Endometrium (tissue), 2 donors: ENCODE results near the gene CYTH1.

Source experiments
- FAIRE-seq: peaks from 2 replicates; lab custom pipeline; 2012; peaks lifted over from hg19 to GRCh38; lab: Jason Lieb, UNC
- donor health status: control.
- donor health status: control.

CYTH1 gene

DNA sequence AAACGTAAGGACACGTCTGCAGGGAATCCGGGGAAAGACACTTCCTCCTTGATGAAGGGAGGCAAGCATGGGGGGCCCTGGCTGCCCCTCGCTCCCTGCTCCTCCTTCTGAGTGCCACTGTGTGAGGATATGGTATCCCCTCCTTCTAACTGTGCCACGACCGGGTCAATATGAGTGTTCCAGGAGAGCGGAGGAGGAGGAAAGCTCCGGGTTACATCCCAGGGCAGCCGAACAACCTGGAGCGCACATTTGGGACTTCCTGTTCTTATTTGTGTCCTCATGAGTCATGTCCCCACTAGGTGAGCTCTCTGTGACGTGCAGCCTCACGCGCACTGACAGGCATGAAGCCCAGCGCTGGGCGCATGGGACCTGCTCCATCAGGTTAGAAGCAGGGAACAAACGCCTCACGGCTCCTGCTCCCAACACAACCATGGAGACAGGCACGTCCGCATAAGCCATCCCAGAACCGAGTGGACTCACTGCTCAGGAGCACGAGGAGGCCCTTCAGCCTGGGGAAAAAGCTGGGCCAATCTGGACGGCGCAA is 112.0 kb downstream of the CYTH1 start:
- no peak for FAIRE-seq

- no peak for FAIRE-seq
These were observed 112.7 kb downstream of the CYTH1 start for GRCh38 chr17:78669256-78669974.

DNA sequence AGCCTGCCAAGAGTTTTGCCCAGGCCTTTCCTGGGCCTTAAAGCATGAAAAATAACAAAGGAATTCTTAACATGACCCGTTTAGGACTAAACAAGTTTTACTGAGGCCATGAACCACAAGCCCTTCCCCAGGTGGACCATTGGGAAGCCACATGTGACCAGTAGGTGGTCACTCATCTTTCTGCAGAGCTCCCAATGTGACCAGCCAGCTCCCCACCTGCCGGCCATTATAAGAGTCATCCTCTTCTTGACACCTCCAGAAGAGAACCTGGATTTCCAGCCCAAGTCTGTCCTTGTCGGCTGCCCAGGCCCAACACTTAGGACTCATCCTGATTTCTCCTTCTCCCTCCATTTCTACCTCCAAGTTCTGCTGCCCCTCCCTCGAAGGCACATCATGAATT is 113.2 kb downstream of the CYTH1 start:
- FAIRE-seq, result no peak

DNA sequence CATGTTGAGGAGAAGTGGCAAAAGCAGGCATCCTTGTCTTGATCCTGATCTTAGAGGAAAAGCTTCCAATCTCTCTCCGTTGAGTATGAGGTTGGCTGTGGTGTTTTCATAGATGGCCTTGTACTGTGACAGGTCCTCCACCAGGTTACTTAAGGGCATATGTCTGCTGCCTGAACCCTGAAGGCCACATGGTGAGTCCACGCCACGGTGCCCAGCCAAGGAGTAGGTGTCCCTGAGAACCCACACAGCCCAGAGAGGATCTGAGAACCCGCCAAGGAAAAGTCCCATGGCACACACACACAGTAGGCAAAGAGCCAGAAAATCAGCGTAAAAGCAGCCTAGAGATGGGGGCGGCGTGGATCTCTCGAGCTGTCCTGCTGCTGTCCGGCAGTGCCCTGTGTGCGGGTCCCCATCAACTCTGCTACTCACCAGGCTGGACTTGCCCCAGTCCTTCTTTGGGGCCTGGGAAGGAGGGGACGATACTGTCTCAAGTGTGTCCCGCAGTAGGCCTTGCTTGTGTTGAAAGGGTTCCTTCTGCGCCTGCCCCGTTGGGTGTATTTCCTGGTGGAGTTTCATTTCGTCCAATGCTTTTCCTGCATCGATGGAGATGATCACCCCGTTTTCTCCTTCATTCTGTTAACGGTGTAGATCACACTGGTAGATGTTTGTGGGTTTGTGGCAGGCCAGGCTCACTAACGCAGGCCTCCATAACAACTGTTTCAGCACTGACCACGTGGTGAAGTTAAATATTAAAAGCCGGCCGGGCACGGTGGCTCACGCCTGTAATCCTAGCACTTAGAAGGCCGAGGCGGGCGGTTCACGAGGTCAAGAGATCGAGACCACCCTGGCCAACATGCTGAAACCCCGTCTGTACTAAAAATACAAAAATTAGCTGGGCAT is 114.1 kb downstream of the CYTH1 start:
- no peak for FAIRE-seq

- FAIRE-seq, result no peak
These were observed 115.0 kb downstream of the CYTH1 start for GRCh38 chr17:78667091-78667490.

GRCh38 chr17:78665952-78666920 is 115.8 kb downstream of the CYTH1 start:
- FAIRE-seq, result no peak

GRCh38 chr17:78665387-78665951 is 116.6 kb downstream of the CYTH1 start:
- no peak for FAIRE-seq

DNA sequence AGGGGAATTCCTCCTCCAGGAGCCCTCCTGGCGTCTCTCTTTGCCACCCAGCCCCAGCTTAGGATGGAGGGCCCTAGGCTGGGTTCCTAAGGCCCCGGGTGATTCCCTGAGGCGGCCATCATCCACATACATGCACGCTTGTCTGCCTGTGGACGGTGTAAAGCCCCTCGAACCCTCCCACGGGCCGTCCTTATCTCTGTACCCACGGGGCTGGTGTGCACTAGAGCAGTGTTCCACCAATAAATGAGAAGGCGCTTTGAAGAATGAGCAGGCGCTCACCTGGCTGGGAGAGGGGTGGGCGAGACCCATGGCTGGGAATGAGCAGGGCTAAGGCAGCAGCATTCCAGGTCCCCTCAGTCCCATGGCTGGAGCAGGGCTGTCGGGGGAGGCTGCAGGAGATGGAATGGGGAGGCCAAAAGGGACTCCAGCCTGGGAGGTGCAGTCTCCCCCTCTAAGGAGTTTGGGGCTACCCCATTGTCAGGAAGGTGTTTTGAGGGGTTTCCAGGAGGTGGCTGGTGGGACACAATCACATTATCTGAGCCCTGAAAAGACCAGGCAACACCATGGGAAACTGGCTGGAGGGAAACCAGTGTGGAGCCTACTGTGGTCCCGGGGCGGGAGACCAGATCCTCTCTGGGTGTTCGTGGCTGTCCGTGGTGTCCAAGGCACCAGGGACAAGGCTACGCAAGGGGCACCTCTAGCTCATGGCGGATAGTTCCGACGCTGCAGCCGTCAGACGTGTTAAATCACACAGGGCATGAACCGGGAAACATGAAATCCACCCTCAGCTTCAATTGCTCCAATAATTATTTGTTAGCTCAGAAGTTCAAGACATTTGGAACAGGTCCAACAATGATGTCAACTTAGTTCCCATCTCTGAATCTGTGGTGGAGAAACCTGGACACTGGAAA is 117.3 kb downstream of the CYTH1 start:
- no peak for FAIRE-seq

DNA sequence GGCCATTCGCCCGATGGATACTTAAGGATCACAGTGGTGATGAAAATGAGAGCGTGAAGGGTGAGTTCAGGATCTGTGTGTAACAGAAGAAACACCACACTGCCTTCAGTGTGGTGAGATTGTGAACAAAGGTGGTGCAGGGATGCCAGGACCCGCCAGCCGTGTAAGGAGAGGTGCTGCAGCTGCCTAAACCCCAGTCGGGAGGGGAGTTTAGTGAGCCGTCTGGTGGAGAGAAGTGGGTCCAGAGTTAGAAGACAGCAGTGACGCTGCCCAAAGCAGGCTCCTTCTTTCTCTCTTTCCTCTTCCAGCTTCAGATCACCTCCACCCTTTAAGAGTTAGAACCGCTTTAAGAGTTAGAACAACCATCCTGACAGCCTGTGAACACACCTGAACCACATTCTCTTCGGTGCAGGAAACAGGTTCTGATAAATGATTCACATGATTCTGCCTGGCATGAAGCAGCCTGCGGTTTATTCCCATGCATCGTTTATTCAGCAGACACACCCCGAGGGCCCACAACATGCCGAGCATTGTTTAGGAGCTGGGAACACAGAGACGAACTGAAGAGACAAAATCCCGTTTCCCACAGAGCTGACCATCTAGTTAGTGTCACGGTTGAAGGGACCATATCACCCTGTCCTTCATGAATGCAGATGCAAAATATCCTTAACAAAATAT is 120.8 kb downstream of the CYTH1 start:
- no peak for FAIRE-seq

DNA sequence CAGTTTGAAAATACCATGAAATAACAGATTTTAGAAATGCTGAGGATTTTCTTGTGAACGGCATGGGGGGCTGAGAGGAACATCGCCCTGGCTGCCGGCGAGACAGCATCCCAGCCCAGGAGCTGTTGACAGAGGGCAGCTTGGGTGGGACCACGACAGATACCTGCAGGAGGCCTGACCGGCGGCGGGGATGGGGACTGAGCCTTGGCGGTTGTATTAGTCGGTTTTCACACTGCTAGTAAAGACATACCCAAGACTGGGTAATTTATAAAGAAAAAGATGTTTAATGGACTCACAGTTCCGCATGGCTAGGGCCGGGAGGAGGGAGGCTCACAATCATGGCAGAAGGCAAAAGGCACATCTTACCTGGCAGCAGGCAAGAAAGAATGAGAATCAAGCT is 122.5 kb downstream of the CYTH1 start:
- no peak for FAIRE-seq

GRCh38 chr17:78658281-78658785 is 123.7 kb downstream of the CYTH1 start:
- no peak for FAIRE-seq

DNA sequence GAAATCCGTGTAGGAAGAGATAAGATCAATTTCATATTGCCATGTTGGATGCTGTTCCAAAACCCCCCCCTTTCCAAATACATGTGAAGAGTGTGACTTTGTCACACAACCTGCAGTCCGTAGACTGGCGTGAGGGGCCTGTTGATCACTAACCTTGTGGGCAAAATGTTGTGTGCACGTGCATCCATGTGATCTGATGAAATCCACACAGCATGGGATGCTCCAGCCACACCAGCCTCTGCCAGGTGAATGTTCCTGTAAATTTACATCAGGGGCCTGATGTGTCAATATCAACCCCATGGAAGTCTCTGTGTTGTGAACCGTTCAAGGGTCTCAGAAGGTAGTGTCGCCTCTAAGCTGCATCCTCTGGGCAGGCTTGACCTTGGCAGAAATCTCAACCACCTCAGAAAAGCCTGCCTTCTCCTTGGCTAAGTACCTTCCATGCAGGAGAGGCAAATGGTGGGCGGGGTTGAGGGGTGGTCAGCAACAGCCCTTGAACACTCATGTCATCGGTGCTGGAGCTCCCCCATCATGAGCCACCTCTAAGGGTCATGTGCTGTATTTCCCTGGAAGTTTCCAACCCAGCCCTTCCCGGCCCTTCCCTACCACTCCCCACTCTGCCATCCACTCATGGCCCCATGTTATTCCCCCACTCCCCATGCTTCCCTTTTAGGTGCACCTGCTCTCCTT is 126.7 kb downstream of the CYTH1 start:
- no peak for FAIRE-seq

GRCh38 chr17:78654325-78654724 is 127.7 kb downstream of the CYTH1 start:
- no peak for FAIRE-seq

- FAIRE-seq, result no peak
These were observed 128.7 kb downstream of the CYTH1 start for GRCh38 chr17:78653382-78653781.

GRCh38 chr17:78652913-78653312 is 129.2 kb downstream of the CYTH1 start:
- FAIRE-seq, result no peak

- FAIRE-seq, result no peak
These were observed 130.0 kb downstream of the CYTH1 start for GRCh38 chr17:78652024-78652423.

GRCh38 chr17:78651554-78651953 is 130.5 kb downstream of the CYTH1 start:
- no peak for FAIRE-seq

GRCh38 chr17:78650093-78650715 is 131.9 kb downstream of the CYTH1 start:
- FAIRE-seq, result no peak

GRCh38 chr17:78648293-78648692 is 133.8 kb downstream of the CYTH1 start:
- FAIRE-seq, result no peak
